ENCODE data around the gene MEP1A. TPM values are rescaled to one million over a fixed set of nuclear protein-coding genes. Genes with fewer than 3 reads are reported as not detected.
A peak's percentile ranks its signal among the peaks of the same experiment; 100 is the strongest.

MEP1A gene
- total and polyA plus RNA-seq, 8 donors: 0.06 TPM; not detected in 7

DNA sequence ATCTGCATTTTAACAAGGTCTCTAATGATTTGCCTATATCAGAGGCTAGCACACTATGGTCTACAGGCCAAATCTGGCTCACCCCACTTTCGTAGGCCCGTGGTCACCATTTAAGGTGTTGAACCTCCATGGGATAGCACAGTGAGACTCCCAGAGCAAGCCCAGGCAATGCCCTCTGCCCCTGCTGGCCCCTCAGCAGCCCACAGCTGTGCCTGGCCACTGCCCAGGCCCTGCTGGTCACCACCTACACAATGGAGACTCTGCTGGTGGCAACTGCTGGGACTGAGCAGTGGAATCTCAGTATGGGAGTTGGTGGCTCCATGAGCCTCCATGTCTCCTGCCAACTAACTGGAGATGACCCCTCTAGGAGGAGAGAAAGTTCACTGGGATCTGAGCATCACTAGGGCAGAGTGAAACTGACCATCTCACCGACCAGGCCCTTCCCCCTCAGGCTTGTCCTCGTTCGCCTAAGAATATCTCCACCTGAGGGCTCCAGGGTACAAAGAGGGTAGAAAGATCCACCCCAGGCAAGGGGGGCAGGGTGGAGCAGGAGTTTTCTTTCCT lies 44.2 kb upstream of the MEP1A start:
- no peak for ATAC-seq
- no peaks in the 10 kb centered on the region for H3K36me3 ChIP-seq
- intact Hi-C loops (cut with DNase I): no loop called here
- TF ChIP-seq CTCF (IDR thresholded peaks at IDR 0.05): no peak
- H3K27ac ChIP-seq: no peak overlapping the region
- no peaks in the 10 kb centered on the region for H3K9me3 ChIP-seq
- H3K4me1 ChIP-seq: no peaks in the 10 kb centered on the region
- DNase-seq: no peak
- no peak overlapping the region for H3K4me3 ChIP-seq
- H3K27me3 ChIP-seq: peaks cover 0 to 7% of the 10 kb centered on the region in 2 donors

- ATAC-seq: no peak
- Histone ChIP-seq H3K27ac (no peak overlapping the region), H3K36me3 (no peaks in the 10 kb centered on the region), H3K4me3 (no peak overlapping the region), H3K4me1 (no peaks in the 10 kb centered on the region), H3K9me3 (no peaks in the 10 kb centered on the region), H3K27me3 (peaks cover 0 to 7% of the 10 kb centered on the region in 2 donors)
- TF ChIP-seq CTCF (IDR thresholded peaks at IDR 0.05): no peak
- no peak for DNase-seq
- intact Hi-C loops (cut with DNase I): no loop called here
Observed at GRCh38 chr6:46749731-46750130, 43.5 kb upstream of the MEP1A start.

DNA sequence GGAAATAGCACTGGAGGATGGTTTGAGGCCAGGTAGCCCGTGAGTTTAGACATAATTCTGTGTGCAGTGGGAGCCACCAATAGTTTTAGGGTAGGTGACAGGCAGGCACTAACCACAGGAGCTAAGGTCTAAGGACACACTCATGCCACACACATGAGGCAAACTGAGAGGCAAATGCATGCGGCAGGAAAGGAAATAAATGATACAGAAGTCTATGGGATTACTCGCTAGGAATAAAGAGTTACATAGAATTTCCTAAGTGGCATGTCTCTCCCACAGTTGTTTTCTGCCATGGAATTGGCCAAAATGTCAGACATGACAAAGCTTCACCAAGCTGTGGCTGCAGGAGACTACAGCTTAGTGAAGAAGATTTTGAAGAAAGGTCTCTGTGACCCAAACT lies 41.5 kb upstream of the MEP1A start:
- Histone ChIP-seq H3K27ac (no peak overlapping the region), H3K4me3 (no peak overlapping the region), H3K4me1 (no peaks in the 10 kb centered on the region), H3K27me3 (no peaks in the 10 kb centered on the region), H3K36me3 (no peaks in the 10 kb centered on the region), H3K9me3 (no peaks in the 10 kb centered on the region)
- no peak for TF ChIP-seq CTCF (IDR thresholded peaks at IDR 0.05)
- intact Hi-C loops (cut with DNase I): no loop called here
- DNase-seq: no peak
- ATAC-seq: no peak

DNA sequence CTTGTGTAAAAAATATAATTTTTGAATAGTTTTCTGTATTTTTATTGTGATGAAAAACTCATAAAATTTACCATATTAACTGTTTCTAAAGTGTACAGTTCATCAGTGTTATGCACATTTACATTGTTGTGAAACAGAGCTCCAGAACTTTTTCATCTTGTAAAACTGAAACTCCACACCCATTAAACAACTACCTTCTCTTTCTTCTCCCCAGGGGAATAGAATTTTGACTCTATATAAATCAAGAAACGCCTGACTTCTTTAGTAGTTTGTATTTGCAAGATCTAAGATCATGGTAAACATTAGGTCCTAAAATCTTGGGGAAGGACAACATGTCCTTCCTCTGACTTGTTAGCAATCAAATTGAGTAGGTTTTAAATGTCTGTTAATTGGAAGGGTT lies 37.3 kb upstream of the MEP1A start:
- Histone ChIP-seq H3K36me3 (no peaks in the 10 kb centered on the region), H3K27ac (no peak overlapping the region), H3K9me3 (no peaks in the 10 kb centered on the region), H3K27me3 (no peaks in the 10 kb centered on the region), H3K4me3 (no peak overlapping the region), H3K4me1 (peaks cover 0 to 4% of the 10 kb centered on the region in 2 donors)
- ATAC-seq (no peak), DNase-seq (no peak)
- TF ChIP-seq CTCF (IDR thresholded peaks at IDR 0.05): no peak
- intact Hi-C loops (cut with DNase I): no loop called here

DNA sequence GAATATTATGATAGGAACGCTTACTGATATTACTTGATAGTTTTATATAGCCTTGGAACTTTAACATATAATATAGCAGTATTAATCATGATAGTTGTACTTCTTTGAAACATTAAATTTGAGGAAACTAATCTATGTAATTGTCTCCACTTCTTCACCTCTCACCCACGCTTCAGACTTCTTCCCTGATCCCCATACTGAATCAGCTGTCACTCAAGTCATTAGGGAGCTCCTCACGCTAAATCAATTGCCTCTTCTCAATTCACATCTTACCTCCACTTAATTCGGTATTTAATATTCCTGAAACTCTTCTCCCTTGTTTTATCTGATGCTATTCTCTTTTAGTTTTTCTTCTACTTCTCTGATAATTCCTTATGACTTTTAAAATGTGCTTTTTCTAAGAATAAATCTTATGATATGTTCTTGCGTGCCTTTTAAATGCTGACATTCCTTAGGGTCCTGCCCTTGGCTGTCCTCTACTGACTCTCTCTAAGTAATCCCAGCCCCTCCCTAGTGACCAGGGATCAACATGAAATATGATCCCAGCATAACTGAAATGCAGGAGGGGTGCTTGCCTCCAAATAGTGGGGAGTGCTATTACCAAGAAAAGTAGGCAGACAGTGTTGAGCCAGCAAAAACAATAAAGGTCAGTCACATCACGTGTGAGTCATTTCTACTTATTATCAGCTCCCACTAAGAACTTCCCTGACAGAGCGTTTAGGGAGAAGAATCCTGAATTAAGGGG lies 36.5 kb upstream of the MEP1A start:
- no peak overlapping the region for H3K27ac ChIP-seq
- no peak overlapping the region for H3K4me3 ChIP-seq
- DNase-seq (no peak), ATAC-seq (peak; percentile 54)
- no peaks in the 10 kb centered on the region for H3K27me3 ChIP-seq
- TF ChIP-seq CTCF (IDR thresholded peaks at IDR 0.05): no peak
- H3K4me1 ChIP-seq: peaks cover 0 to 4% of the 10 kb centered on the region in 2 donors
- intact Hi-C loops (cut with DNase I): no loop called here
- no peaks in the 10 kb centered on the region for H3K9me3 ChIP-seq
- H3K36me3 ChIP-seq: no peaks in the 10 kb centered on the region
